HepG2 (cell line): ENCODE measurements around the gene VEPH1. TPM values are rescaled to one million over a fixed set of nuclear protein-coding genes. Genes with fewer than 3 reads are reported as not detected.

Experiments used
- ATAC-seq: fragments of 200-7000 bp; cut with Tn5 transposase; 3 replicates; pipeline ENCODE4 v1.9.1; 2020; ENCODE audit warnings: mild to moderate bottlenecking, moderate library complexity
- BruUV-seq: library from RNA; stranded (reverse); fragments of 400-500 nt; replicated peaks from 2 replicates; lab custom pipeline; 2021; lab: Mats Ljungman, UMichigan
- CTCF ChIA-PET: fragments of 300-600 bp; formaldehyde crosslinking; extraction: SDS; loops from one replicate; lab custom pipeline; 2021; ENCODE audit warnings: low total read pairs, inconsistent platforms, low intra/inter-chr PET ratio; lab: Yijun Ruan, JAX
- POLR2A ChIA-PET: fragments of 350-600 bp; sonication (Branson Sonifier 250); formaldehyde crosslinking; loops from one replicate; lab custom pipeline; 2020; ENCODE audit warnings: antibody characterized with exemption, inconsistent platforms; lab: Yijun Ruan, JAX
- DNase-seq: peaks from one replicate; pipeline ENCODE4 v3.0.0-alpha.2; 2015; ENCODE audit warnings: low spot score
- FAIRE-seq: peaks from 3 replicates; lab custom pipeline; 2011; peaks lifted over from hg19 to GRCh38; lab: Jason Lieb, UNC
- H2AFZ ChIP-seq: one replicate; pipeline ENCODE4 v1.6.1; 2011; ENCODE audit warnings: low read length, inconsistent platforms
- H3K27ac ChIP-seq: fragments of 300-600 bp; 3 replicates; pipeline ENCODE4 v1.8.0; 2011; ENCODE audit warnings: mixed run types, mild to moderate bottlenecking, mixed read lengths, low read length, inconsistent platforms; ENCODE audit not compliant: insufficient read depth; ENCODE audit errors: extremely low read length
- H3K27me3 ChIP-seq, 2 experiments: fragments of 200-600 bp in 1 of 2; 2 replicates in 1 of 2; 3 replicates in 1 of 2; pipeline versions ENCODE4 v1.6.0 to v1.8.0; 2011; ENCODE audit warnings: low read length in 2 of 2, mild to moderate bottlenecking in 2 of 2, moderate library complexity in 2 of 2, inconsistent platforms in 1 of 2; ENCODE audit not compliant: insufficient read depth in 2 of 2, control insufficient read depth in 1 of 2
- H3K36me3 ChIP-seq, 2 experiments: fragments of 200-600 bp in 1 of 2; replicated peaks in 1 of 2; 2 replicates in 1 of 2; 3 replicates in 1 of 2; pipeline versions ENCODE4 v1.5.1 to v1.8.0; 2011; ENCODE audit warnings: low read length in 2 of 2, inconsistent platforms in 1 of 2; ENCODE audit not compliant: insufficient read depth in 2 of 2, control insufficient read depth in 1 of 2
- H3K4me1 ChIP-seq: 2 replicates; pipeline ENCODE4 v1.5.1; 2012; ENCODE audit warnings: low read length, inconsistent platforms; ENCODE audit not compliant: insufficient read depth
- H3K4me2 ChIP-seq: 2 replicates; pipeline ENCODE4 v1.6.0; 2011; ENCODE audit warnings: low read depth, low read length, inconsistent platforms
- H3K4me3 ChIP-seq, 3 experiments: fragments of 200-600 bp in 1 of 3; sonication (generic), shearing (Covaris generic) in 1 of 3; replicated peaks in 1 of 3; 2 replicates each; pipeline ENCODE4 v1.5.1; 2011 to 2016; ENCODE audit warnings: low read length in 3 of 3, inconsistent platforms in 2 of 3, low read depth in 2 of 3, mild to moderate bottlenecking in 2 of 3, control low read depth in 1 of 3, mixed read lengths in 1 of 3; ENCODE audit not compliant: insufficient read depth in 1 of 3
- H3K79me2 ChIP-seq: one replicate; pipeline ENCODE4 v1.6.1; 2011; ENCODE audit warnings: low read length, inconsistent platforms; ENCODE audit not compliant: insufficient read depth
- H3K9ac ChIP-seq: 2 replicates; pipeline ENCODE4 v1.6.0; 2011; ENCODE audit warnings: mild to moderate bottlenecking, low read depth, low read length, inconsistent platforms; ENCODE audit not compliant: insufficient read depth
- H3K9me3 ChIP-seq: 2 replicates; pipeline ENCODE4 v1.5.1; 2012; ENCODE audit warnings: mild to moderate bottlenecking, low read length
- H4K20me1 ChIP-seq: 2 replicates; pipeline ENCODE4 v1.6.0; 2011; ENCODE audit warnings: inconsistent platforms, mild to moderate bottlenecking, low read length, moderate library complexity; ENCODE audit not compliant: insufficient read depth
- ARID2 ChIP-seq: sonication (generic); formaldehyde crosslinking; IDR thresholded peaks from 2 replicates; pipeline ENCODE4 v1.8.1; 2022; ENCODE audit warnings: mild to moderate bottlenecking, missing genetic modification reagents, borderline replicate concordance
- CBX2 ChIP-seq, 2 experiments: fragments of 200-600 bp in 1 of 2; sonication (generic); formaldehyde crosslinking in 1 of 2; IDR thresholded peaks; 2 replicates each; pipeline versions ENCODE4 v1.7.0 to v1.8.1; 2018 to 2022; ENCODE audit warnings: low read depth in 2 of 2, low read length in 1 of 2, mild to moderate bottlenecking in 1 of 2, missing genetic modification reagents in 1 of 2
- HMG20B ChIP-seq: conservative IDR thresholded peaks from 2 replicates; pipeline ENCODE4 v1.6.1; 2016; ENCODE audit warnings: missing genetic modification reagents, missing compliant biosample characterization
- KLF11 ChIP-seq: IDR thresholded peaks from 2 replicates; pipeline ENCODE4 v1.6.1; 2016; ENCODE audit warnings: missing compliant biosample characterization
- MAFK ChIP-seq, 2 experiments: IDR thresholded peaks in 1 of 2; conservative IDR thresholded peaks in 1 of 2; 2 replicates each; pipeline ENCODE4 v1.6.1; 2011; ENCODE audit warnings: improper control_type of control experiment in 2 of 2, low read length in 2 of 2
- MBNL3 ChIP-seq: fragments of 250-450 bp; sonication (Bioruptor Pico); conservative IDR thresholded peaks from 2 replicates; pipeline ENCODE4 v1.8.0; 2022; ENCODE audit warnings: mild to moderate bottlenecking, inconsistent platforms
- MEIS1 ChIP-seq: sonication (generic); formaldehyde crosslinking; IDR thresholded peaks from 2 replicates; pipeline ENCODE4 v1.9.0; 2021; ENCODE audit warnings: mild to moderate bottlenecking, missing genetic modification reagents, moderate library complexity, borderline replicate concordance
- PAF1 ChIP-seq: IDR thresholded peaks from 2 replicates; pipeline ENCODE4 v1.6.1; 2016; ENCODE audit warnings: missing genetic modification reagents, missing compliant biosample characterization
- POLR2AphosphoS5 ChIP-seq: IDR thresholded peaks from 2 replicates; pipeline ENCODE4 v1.6.1; 2012; ENCODE audit warnings: low read depth, low read length
- RFX1 ChIP-seq: fragments of 450-650 bp; IDR thresholded peaks from 2 replicates; pipeline ENCODE4 v1.6.1; 2017
- RFX3 ChIP-seq: IDR thresholded peaks from 2 replicates; pipeline ENCODE4 v1.6.1; 2016; ENCODE audit warnings: missing biosample characterization, missing genetic modification reagents
- SRSF9 ChIP-seq: fragments of 200-400 bp; formaldehyde crosslinking; IDR thresholded peaks from 2 replicates; pipeline ENCODE4 v1.6.1; 2018; ENCODE audit warnings: borderline replicate concordance, mild to moderate bottlenecking, low read depth, low read length; ENCODE audit not compliant: insufficient read depth, poor library complexity, severe bottlenecking
- ZNF496 ChIP-seq: sonication (generic); formaldehyde crosslinking; IDR thresholded peaks from 2 replicates; pipeline ENCODE4 v1.8.1; 2023; ENCODE audit warnings: mild to moderate bottlenecking, moderate library complexity, missing genetic modification reagents; ENCODE audit not compliant: insufficient replicate concordance
- ZNF737 ChIP-seq: sonication (generic); formaldehyde crosslinking; IDR thresholded peaks from 2 replicates; pipeline ENCODE4 v1.5.0; 2020; ENCODE audit warnings: missing genetic modification reagents, mild to moderate bottlenecking, borderline replicate concordance
- ZSCAN20 ChIP-seq: sonication (generic); formaldehyde crosslinking; IDR thresholded peaks from 2 replicates; pipeline ENCODE4 v1.4.0; 2020; ENCODE audit warnings: missing genetic modification reagents, mild to moderate bottlenecking, borderline replicate concordance
- WGBS: methylation state at CpG from one replicate; pipeline ENCODE4 v1.1.6; 2017; ENCODE audit warnings: low lambda C conversion rate; 5-methylcytosine and 5-hydroxymethylcytosine counted together
- in situ Hi-C: cut with HindIII; loops from 2 replicates; pipeline ENCODE4 v1.10.0; 2017; ENCODE audit warnings: low pct_unique_long_range_greater_than_20kb; ENCODE audit not compliant: extremely low pct_ligation_motif_present
- intact Hi-C: fragments of 100-400 bp; cut with micrococcal nuclease; formaldehyde crosslinking; loops from one replicate; pipeline ENCODE4 v1.10.0; 2022; ENCODE audit not compliant: unreplicated experiment
- polyA plus RNA-seq, 8 experiments: library from polyadenylated mRNA; depleted of rRNA in 3 of 8; stranded (reverse) in 7 of 8; unstranded in 1 of 8; fragments of >200 nt; fragmentation: Illumina TruSeq in 4 of 8; extraction: Trizol in 4 of 8; gene quantifications; 2 replicates each; pipeline versions ENCODE4 v1.2.1 to v1.2.3, GENCODE V29; 2011 to 2016; ENCODE audit warnings: low read depth in 4 of 8, missing spikeins in 1 of 8, mixed read lengths in 1 of 8; ENCODE audit not compliant: insufficient read depth in 1 of 8
- total RNA-seq, 5 experiments: library from RNA; depleted of rRNA; stranded (reverse); fragments of >200 nt; fragmentation: Illumina TruSeq; extraction: Trizol; gene quantifications; 2 replicates each; pipeline ENCODE4 v1.2.3, GENCODE V29; 2016; ENCODE audit warnings: low read depth in 1 of 5
- TF ChIP-seq, protein P1 (sequence below): sonication (generic); formaldehyde crosslinking; conservative IDR thresholded peaks from 2 replicates; pipeline ENCODE4 v1.8.1; 2023; ENCODE audit warnings: missing genetic modification reagents
- TF ChIP-seq, protein P2 (sequence below): sonication (generic); formaldehyde crosslinking; IDR thresholded peaks from 2 replicates; pipeline ENCODE4 v1.4.0; 2020; ENCODE audit warnings: missing genetic modification reagents, borderline replicate concordance

Gene VEPH1
- total and polyA plus RNA-seq, 2 of the 13 experiments (the other 11 are each of a cell fraction or from before 2014, with no cell fraction given) = not detected

DNA sequence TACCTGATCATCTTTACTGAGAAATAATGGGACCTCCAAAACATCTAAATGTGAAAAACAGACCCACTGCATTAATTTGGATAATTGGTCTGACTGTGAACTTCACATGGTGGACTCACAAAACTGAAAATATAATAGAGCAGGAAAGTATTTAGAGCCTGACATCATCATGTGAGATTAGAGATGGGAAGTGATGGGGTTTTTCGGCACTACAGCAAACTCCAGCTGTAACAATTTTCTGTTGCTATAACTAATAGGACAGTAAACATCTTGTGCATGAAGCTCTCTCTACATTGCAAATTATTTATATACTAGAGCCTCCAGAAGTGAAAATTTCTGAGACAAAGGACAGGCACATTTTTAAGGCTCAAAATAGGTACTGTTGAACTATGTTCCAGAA, 32.2 kb downstream of the VEPH1 start (continued):
- TF ChIP-seq, protein P1, sequence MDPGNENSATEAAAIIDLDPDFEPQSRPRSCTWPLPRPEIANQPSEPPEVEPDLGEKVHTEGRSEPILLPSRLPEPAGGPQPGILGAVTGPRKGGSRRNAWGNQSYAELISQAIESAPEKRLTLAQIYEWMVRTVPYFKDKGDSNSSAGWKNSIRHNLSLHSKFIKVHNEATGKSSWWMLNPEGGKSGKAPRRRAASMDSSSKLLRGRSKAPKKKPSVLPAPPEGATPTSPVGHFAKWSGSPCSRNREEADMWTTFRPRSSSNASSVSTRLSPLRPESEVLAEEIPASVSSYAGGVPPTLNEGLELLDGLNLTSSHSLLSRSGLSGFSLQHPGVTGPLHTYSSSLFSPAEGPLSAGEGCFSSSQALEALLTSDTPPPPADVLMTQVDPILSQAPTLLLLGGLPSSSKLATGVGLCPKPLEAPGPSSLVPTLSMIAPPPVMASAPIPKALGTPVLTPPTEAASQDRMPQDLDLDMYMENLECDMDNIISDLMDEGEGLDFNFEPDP (CRISPR knock-in tag) = no peak
- TF ChIP-seq CBX2 (IDR thresholded peaks at IDR 0.05; ENCODE audit: low read depth, low read length) = no peak
- TF ChIP-seq CBX2 (CRISPR knock-in tag; IDR thresholded peaks at IDR 0.05; ENCODE audit: low read depth) = no peak
- TF ChIP-seq POLR2AphosphoS5 = no peak
- no peak for TF ChIP-seq HMG20B (CRISPR knock-in tag)
- TF ChIP-seq, protein P2, sequence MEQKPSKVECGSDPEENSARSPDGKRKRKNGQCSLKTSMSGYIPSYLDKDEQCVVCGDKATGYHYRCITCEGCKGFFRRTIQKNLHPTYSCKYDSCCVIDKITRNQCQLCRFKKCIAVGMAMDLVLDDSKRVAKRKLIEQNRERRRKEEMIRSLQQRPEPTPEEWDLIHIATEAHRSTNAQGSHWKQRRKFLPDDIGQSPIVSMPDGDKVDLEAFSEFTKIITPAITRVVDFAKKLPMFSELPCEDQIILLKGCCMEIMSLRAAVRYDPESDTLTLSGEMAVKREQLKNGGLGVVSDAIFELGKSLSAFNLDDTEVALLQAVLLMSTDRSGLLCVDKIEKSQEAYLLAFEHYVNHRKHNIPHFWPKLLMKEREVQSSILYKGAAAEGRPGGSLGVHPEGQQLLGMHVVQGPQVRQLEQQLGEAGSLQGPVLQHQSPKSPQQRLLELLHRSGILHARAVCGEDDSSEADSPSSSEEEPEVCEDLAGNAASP = no peak
- TF ChIP-seq ZSCAN20 = no peak
- no peak for TF ChIP-seq MAFK (conservative IDR thresholded peaks at IDR 0.05 in 1 of 2, IDR thresholded peaks at IDR 0.05 in 1 of 2; ENCODE audit: low read length in 2 of 2)
- TF ChIP-seq MBNL3 (CRISPR knock-in tag) = no peak
- no peak for TF ChIP-seq ZNF496 (CRISPR knock-in tag)

DNA sequence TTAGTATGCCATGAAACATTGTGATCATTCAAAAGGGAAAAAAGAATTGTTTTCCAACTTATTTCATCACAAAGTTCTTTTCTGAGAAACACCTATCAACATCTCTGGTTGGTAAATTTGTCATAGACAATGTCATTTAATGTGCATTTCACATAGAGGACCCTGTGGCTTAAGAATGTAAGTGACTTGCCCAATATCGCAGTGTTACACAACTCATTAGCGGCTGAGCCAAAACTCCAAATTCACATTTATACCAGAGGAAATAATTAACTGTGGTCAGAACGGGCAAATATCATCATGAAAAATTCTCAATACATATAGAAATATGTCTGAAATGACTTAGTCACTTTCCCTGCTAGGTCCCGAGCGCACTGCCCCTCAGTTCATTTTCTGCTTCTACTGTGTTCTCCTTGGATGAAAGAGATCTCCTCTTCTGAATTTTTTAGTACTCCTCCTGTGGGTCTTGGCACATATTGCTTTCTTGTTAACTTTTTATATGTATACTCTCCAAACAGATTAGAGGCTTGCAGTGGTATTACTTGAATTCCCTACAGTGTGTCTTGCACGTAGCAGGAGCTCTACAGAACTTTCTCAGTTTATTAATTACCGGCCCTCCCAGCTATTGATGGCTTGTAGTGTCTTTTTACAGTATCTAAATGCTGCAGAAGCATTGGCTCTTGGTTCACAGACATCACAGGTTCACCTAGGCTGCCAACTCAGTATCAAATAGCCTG, 33.5 kb downstream of the VEPH1 start:
- Histone ChIP-seq H4K20me1 (no peaks in the 10 kb centered on the region), H3K9ac (no peak overlapping the region), H3K4me2 (no peak overlapping the region), H3K27ac (no peak overlapping the region), H3K27me3 (no peaks in the 10 kb centered on the region; a peak in 1 of 5 replicates), H3K4me1 (no peaks in the 10 kb centered on the region), H3K9me3 (no peaks in the 10 kb centered on the region), H3K4me3 (no peak overlapping the region), H2AFZ (no peak overlapping the region), H3K36me3 (no peaks in the 10 kb centered on the region), H3K79me2 (no peaks in the 10 kb centered on the region)
- ChIA-PET CTCF (no interaction called here), POLR2A (no interaction called here)
- no TSS peak for BruUV-seq
- WGBS = 35% methylated on average over 7 of the region's 7 CpGs
- DNase-seq = no peak
- ATAC-seq = no peak
- in situ Hi-C loops = no loop called here
- no peak for FAIRE-seq
- intact Hi-C loops = no loop called here
- TF ChIP-seq KLF11 (CRISPR knock-in tag) (no peak), PAF1 (no peak), MEIS1 (CRISPR knock-in tag) (no peak), RFX1 (no peak), ZNF737 (no peak), ARID2 (CRISPR knock-in tag) (no peak), SRSF9 (no peak), RFX3 (CRISPR knock-in tag) (no peak)
